HCT116 (cell line): ENCODE results near the gene SRP68.
A peak's percentile ranks its signal among the peaks of the same experiment; 100 is the strongest.

ENCODE experiments used
- EZH2 ChIP-seq: fragments of 200-600 bp; sonication (generic); IDR thresholded peaks from 2 replicates; pipeline ENCODE4 v1.6.1; 2017; ENCODE audit warnings: antibody characterized with exemption, mixed run types
- JUND ChIP-seq: IDR thresholded peaks from 2 replicates; pipeline ENCODE4 v1.6.1; 2012
- POLR2A ChIP-seq: IDR thresholded peaks from 2 replicates; pipeline ENCODE4 v1.7.0; 2011; ENCODE audit warnings: borderline replicate concordance; ENCODE audit not compliant: insufficient read depth, insufficient read length; ENCODE audit errors: extremely low read depth
- POLR2AphosphoS5 ChIP-seq: IDR thresholded peaks from 2 replicates; pipeline ENCODE4 v1.6.1; 2011; ENCODE audit warnings: mild to moderate bottlenecking, low read depth, low read length, moderate library complexity
- RAD21 ChIP-seq: IDR thresholded peaks from 2 replicates; pipeline ENCODE4 v1.6.1; 2012; ENCODE audit warnings: low read depth, mild to moderate bottlenecking
- YY1 ChIP-seq: IDR thresholded peaks from 2 replicates; pipeline ENCODE4 v1.6.1; 2011; ENCODE audit warnings: low read length, low read depth, moderate library complexity, mild to moderate bottlenecking; ENCODE audit not compliant: insufficient replicate concordance; ENCODE audit errors: extremely low read depth
- TF ChIP-seq, protein P1 (sequence below), 3 experiments: fragments of 200-600 bp in 1 of 3; sonication (generic) in 1 of 3; IDR thresholded peaks in 2 of 3; conservative IDR thresholded peaks in 1 of 3; 2 replicates each; pipeline ENCODE4 v1.5.1; 2012 to 2017; ENCODE audit warnings: low read depth in 2 of 3, low read length in 2 of 3, antibody characterized with exemption in 1 of 3, borderline replicate concordance in 1 of 3, control low read depth in 1 of 3, mild to moderate bottlenecking in 1 of 3, mixed read lengths in 1 of 3, mixed run types in 1 of 3, moderate library complexity in 1 of 3; ENCODE audit not compliant: insufficient read depth in 1 of 3
- TF ChIP-seq, protein P2 (sequence below): IDR thresholded peaks from 2 replicates; pipeline ENCODE4 v1.6.1; 2012; ENCODE audit warnings: low read depth
- TF ChIP-seq, protein P3 (sequence below): IDR thresholded peaks from 2 replicates; pipeline ENCODE4 v1.6.1; 2012

DNA sequence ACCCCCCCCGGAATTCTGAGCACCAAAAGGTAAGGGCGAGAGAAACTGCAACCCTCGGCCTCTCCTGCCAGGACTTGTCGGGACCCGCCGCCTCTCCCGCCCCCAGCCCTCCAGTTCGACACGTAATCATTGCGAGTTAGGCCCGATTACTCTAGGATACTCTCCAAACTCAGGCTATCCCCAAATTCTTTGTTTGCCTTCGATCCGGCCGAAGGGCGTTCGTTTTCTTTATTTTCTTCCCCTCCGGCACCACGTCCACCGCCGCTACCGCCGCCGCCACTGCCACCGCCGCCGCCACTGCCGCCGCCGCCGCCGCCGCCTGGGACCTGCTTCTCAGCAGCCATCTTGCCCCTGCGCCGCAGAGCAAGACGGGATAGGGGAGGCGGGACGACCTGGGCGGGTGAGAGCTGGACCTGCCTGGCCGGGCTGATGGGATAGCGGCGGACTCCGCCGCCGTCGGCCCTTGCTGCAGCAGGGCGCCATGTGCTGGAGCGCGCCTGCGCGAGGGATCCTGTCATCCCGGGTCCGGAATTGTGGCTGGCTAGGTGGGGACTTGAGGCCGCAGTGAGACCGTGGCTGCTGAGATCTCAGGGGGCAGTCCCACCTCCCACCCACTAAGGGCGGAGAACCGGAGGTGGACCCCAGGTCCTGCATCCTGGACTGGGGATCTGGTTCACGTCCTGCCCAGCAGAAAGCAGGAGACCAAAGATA is at the start of gene SRP68:
- TF ChIP-seq, protein P1, sequence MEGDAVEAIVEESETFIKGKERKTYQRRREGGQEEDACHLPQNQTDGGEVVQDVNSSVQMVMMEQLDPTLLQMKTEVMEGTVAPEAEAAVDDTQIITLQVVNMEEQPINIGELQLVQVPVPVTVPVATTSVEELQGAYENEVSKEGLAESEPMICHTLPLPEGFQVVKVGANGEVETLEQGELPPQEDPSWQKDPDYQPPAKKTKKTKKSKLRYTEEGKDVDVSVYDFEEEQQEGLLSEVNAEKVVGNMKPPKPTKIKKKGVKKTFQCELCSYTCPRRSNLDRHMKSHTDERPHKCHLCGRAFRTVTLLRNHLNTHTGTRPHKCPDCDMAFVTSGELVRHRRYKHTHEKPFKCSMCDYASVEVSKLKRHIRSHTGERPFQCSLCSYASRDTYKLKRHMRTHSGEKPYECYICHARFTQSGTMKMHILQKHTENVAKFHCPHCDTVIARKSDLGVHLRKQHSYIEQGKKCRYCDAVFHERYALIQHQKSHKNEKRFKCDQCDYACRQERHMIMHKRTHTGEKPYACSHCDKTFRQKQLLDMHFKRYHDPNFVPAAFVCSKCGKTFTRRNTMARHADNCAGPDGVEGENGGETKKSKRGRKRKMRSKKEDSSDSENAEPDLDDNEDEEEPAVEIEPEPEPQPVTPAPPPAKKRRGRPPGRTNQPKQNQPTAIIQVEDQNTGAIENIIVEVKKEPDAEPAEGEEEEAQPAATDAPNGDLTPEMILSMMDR (IDR thresholded peaks at IDR 0.05 in 2 of 3, conservative IDR thresholded peaks at IDR 0.05 in 1 of 3; ENCODE audit: borderline replicate concordance in 1 of 3, insufficient read depth in 1 of 3, low read depth in 2 of 3, low read length in 2 of 3), result no peak
- TF ChIP-seq, protein P2, sequence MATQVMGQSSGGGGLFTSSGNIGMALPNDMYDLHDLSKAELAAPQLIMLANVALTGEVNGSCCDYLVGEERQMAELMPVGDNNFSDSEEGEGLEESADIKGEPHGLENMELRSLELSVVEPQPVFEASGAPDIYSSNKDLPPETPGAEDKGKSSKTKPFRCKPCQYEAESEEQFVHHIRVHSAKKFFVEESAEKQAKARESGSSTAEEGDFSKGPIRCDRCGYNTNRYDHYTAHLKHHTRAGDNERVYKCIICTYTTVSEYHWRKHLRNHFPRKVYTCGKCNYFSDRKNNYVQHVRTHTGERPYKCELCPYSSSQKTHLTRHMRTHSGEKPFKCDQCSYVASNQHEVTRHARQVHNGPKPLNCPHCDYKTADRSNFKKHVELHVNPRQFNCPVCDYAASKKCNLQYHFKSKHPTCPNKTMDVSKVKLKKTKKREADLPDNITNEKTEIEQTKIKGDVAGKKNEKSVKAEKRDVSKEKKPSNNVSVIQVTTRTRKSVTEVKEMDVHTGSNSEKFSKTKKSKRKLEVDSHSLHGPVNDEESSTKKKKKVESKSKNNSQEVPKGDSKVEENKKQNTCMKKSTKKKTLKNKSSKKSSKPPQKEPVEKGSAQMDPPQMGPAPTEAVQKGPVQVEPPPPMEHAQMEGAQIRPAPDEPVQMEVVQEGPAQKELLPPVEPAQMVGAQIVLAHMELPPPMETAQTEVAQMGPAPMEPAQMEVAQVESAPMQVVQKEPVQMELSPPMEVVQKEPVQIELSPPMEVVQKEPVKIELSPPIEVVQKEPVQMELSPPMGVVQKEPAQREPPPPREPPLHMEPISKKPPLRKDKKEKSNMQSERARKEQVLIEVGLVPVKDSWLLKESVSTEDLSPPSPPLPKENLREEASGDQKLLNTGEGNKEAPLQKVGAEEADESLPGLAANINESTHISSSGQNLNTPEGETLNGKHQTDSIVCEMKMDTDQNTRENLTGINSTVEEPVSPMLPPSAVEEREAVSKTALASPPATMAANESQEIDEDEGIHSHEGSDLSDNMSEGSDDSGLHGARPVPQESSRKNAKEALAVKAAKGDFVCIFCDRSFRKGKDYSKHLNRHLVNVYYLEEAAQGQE, result no peak
- TF ChIP-seq EZH2 (no peak), JUND (no peak), RAD21 (no peak), POLR2AphosphoS5 (peak; percentile 93), POLR2A (peak; percentile 87), YY1 (peak; percentile 99)
- TF ChIP-seq, protein P3, sequence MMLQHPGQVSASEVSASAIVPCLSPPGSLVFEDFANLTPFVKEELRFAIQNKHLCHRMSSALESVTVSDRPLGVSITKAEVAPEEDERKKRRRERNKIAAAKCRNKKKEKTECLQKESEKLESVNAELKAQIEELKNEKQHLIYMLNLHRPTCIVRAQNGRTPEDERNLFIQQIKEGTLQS, result no peak
